Lung (tissue), 12 donors: ENCODE measurements around the gene UBE2C. TPM values are rescaled to one million over a fixed set of nuclear protein-coding genes. Genes with fewer than 3 reads are reported as not detected.
"Not testable (repeated sequence)": the region's sequence is repeated elsewhere in the genome, so short reads cannot be mapped to it uniquely, and the experiment has no call there.

Experiments
- ATAC-seq: fragments of 200-7000 bp; cut with Tn5 transposase; one replicate; pipeline ENCODE4 v1.9.1; 2020; ENCODE audit warnings: moderate number of reproducible peaks; ENCODE audit not compliant: insufficient read depth, low FRiP score
- DNase-seq, 3 donors: peaks; one replicate each; pipeline ENCODE4 v3.0.0-alpha.2; 2013 to 2017
- H3K27ac ChIP-seq, 2 donors: one replicate each; pipeline ENCODE4 v1.5.1; 2013; ENCODE audit warnings: mild to moderate bottlenecking in 2 of 2, moderate library complexity in 2 of 2, control low read depth in 1 of 2, inconsistent platforms in 1 of 2, low read depth in 1 of 2, low read length in 1 of 2
- H3K27me3 ChIP-seq, 3 donors: one replicate each; pipeline ENCODE4 v1.5.1; 2013; ENCODE audit warnings: low read length in 2 of 3; ENCODE audit not compliant: control insufficient read depth in 3 of 3, insufficient read depth in 3 of 3
- H3K36me3 ChIP-seq, 4 donors: one replicate each; pipeline ENCODE4 v1.5.1; 2013; ENCODE audit warnings: low read length in 4 of 4, mild to moderate bottlenecking in 1 of 4, moderate library complexity in 1 of 4; ENCODE audit not compliant: control insufficient read depth in 4 of 4, insufficient read depth in 4 of 4
- H3K4me1 ChIP-seq, 5 donors: one replicate each; pipeline ENCODE4 v1.5.1; 2013; ENCODE audit warnings: low read length in 5 of 5, mild to moderate bottlenecking in 2 of 5, moderate library complexity in 1 of 5; ENCODE audit not compliant: control insufficient read depth in 5 of 5, insufficient read depth in 5 of 5
- H3K4me3 ChIP-seq: one replicate; pipeline ENCODE4 v1.5.1; 2013; ENCODE audit warnings: mild to moderate bottlenecking, control low read depth, moderate library complexity
- H3K9ac ChIP-seq, 2 donors: one replicate each; pipeline ENCODE4 v1.5.1; 2013; ENCODE audit warnings: low read length in 2 of 2, control low read depth in 1 of 2; ENCODE audit not compliant: insufficient read depth in 1 of 2
- H3K9me3 ChIP-seq, 4 donors: one replicate each; pipeline ENCODE4 v1.5.1; 2013; ENCODE audit warnings: low read length in 3 of 4, mild to moderate bottlenecking in 1 of 4, moderate library complexity in 1 of 4; ENCODE audit not compliant: control insufficient read depth in 4 of 4, insufficient read depth in 3 of 4
- CTCF ChIP-seq: IDR thresholded peaks from 2 replicates; pipeline ENCODE4 v1.5.1; 2012; ENCODE audit warnings: mild to moderate bottlenecking; ENCODE audit errors: control extremely low read depth, extremely low read depth
- whole genome bisulfite sequencing, 2 donors: extraction: QIAGEN DNeasy Blood & Tissue Kit; methylation state at CpG; one replicate each; pipeline ENCODE4 v1.1.7; 2013; 5-methylcytosine and 5-hydroxymethylcytosine counted together
- polyA plus RNA-seq, 2 donors: library from polyadenylated mRNA; stranded (reverse); fragments of 200-250 nt; gene quantifications; one replicate each; pipeline ENCODE4 v1.2.1, GENCODE V29; 2013
- total RNA-seq, 2 donors: library from RNA; depleted of rRNA in 1 of 2; stranded (reverse); fragments of >200 nt in 1 of 2; gene quantifications; one replicate each; pipeline ENCODE4 v1.2.1, GENCODE V29; 2014 to 2021
- donor health status: control.
- donor health status: control.
- donor health status: Bipolar disorder and iron deficiency.
- donor health status: healthy.
- donor health status: DM: yes; HTN: yes; CAD: no.

Gene UBE2C
- total and polyA plus RNA-seq, 4 donors: 2.5 to 17.0 (median 5.5) TPM

DNA sequence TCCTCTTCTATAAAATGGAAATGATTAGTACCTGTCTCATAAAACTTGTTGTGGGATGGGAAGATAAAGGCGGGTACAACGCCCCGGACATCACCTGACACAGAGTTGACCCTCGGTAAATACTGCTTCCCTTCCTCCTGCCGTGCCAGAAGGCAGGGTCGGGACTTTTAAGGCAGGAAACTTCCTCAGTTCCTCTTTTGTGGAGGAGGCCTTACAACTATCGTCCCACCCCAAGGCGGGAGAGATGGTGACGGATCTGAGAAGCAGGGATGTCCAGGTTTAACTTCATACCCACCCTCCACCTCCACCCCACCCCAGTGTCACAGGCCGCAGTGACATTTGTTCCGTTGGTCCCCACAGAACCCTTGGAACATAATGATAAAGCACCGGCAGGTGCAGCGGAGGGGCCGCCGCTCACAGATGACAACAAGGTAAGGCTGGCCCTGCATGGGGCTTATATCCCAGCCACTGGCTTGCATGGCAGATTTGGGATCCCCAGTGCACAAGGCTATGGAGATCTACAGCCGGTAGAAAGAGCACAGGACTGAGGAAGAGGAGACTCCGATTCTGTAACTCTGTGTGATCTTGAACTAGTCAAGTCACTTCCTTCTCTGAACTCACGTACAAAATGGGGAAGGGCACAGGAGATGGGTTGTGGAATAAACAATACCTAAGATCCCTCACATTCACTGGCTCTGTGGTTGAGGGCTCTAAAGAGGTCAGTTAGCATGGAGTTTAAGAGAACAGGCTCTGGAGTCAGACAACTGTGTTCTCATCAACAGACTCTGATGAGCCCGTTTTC lies 19.9 kb upstream of the UBE2C start:
- H3K27me3 ChIP-seq: no peaks in the 10 kb centered on the region
- H3K4me1 ChIP-seq: peaks cover 0 to 8% (median 4%) of the 10 kb centered on the region in 5 donors
- H3K27ac ChIP-seq: peak overlapping the region; percentile 90 to 96
- H3K36me3 ChIP-seq: peaks cover 12 to 23% (median 17%) of the 10 kb centered on the region in 4 donors
- H3K9me3 ChIP-seq: no peaks in the 10 kb centered on the region
- peak overlapping the region; percentile 82 for H3K4me3 ChIP-seq
- H3K9ac ChIP-seq: peak overlapping the region; percentile 71 to 88
- no peak for DNase-seq
- WGBS, 2 donors: 12 to 19% methylated on average over 19 of the region's 19 CpGs
- TF ChIP-seq CTCF: no peak
- peak; percentile 3 for ATAC-seq

GRCh38 chr20:45796337-45797065 lies 15.9 kb upstream of the UBE2C start:
- no peak for ATAC-seq
- Histone ChIP-seq H3K4me1 (peaks cover 0 to 8% (median 4%) of the 10 kb centered on the region in 5 donors), H3K27me3 (no peaks in the 10 kb centered on the region), H3K9me3 (no peaks in the 10 kb centered on the region), H3K4me3 (no peak overlapping the region), H3K36me3 (peaks cover 15 to 23% (median 23%) of the 10 kb centered on the region in 4 donors), H3K9ac (no peak overlapping the region), H3K27ac (no peak overlapping the region)
- DNase-seq: no peak
- no peak for TF ChIP-seq CTCF
- WGBS, 2 donors: 93 to 98% methylated on average over 11 of the region's 11 CpGs

- H3K9ac ChIP-seq, DNase-seq, ATAC-seq, H3K27ac ChIP-seq, H3K9me3 ChIP-seq, H3K4me1 ChIP-seq, H3K27me3 ChIP-seq, H3K4me3 ChIP-seq: not testable (repeated sequence)
- peaks cover 16 to 29% (median 27%) of the 10 kb centered on the region in 4 donors for H3K36me3 ChIP-seq
- WGBS, 2 donors: no CpG with 5 or more reads among the region's 1 CpG
Observed at GRCh38 chr20:45797510-45797909, 14.9 kb upstream of the UBE2C start.

GRCh38 chr20:45797955-45798354 lies 14.5 kb upstream of the UBE2C start:
- H3K27me3 ChIP-seq, DNase-seq, ATAC-seq, H3K9ac ChIP-seq, H3K9me3 ChIP-seq, H3K4me1 ChIP-seq, H3K4me3 ChIP-seq, H3K27ac ChIP-seq: not testable (repeated sequence)
- peaks cover 20 to 31% (median 30%) of the 10 kb centered on the region in 4 donors for H3K36me3 ChIP-seq
- 85 to 94% methylated on average over 3 of the region's 3 CpGs for WGBS, 2 donors
